22Rv1 (cell line): ENCODE data around the gene TTLL5.

Source experiments
- ZFX ChIP-seq: fragments of 450-650 bp; IDR thresholded peaks from 2 replicates; pipeline ENCODE4 v1.6.1; 2017; ENCODE audit warnings: antibody characterized with exemption, borderline replicate concordance
- TF ChIP-seq, protein P1 (sequence below): fragments of 450-650 bp; IDR thresholded peaks from 2 replicates; pipeline ENCODE4 v1.5.1; 2017; ENCODE audit warnings: mild to moderate bottlenecking

GRCh38 chr14:75673345-75674035, 12.4 kb downstream of the TTLL5 start:
- TF ChIP-seq, protein P1, sequence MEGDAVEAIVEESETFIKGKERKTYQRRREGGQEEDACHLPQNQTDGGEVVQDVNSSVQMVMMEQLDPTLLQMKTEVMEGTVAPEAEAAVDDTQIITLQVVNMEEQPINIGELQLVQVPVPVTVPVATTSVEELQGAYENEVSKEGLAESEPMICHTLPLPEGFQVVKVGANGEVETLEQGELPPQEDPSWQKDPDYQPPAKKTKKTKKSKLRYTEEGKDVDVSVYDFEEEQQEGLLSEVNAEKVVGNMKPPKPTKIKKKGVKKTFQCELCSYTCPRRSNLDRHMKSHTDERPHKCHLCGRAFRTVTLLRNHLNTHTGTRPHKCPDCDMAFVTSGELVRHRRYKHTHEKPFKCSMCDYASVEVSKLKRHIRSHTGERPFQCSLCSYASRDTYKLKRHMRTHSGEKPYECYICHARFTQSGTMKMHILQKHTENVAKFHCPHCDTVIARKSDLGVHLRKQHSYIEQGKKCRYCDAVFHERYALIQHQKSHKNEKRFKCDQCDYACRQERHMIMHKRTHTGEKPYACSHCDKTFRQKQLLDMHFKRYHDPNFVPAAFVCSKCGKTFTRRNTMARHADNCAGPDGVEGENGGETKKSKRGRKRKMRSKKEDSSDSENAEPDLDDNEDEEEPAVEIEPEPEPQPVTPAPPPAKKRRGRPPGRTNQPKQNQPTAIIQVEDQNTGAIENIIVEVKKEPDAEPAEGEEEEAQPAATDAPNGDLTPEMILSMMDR, result no peak
- TF ChIP-seq ZFX, result no peak
